AG10803 (cell line): ENCODE results near the gene MTRFR.

Experiments used
- DNase-seq: peaks from one replicate; pipeline ENCODE4 v3.0.0; 2010; ENCODE audit warnings: low read depth
- H3K4me3 ChIP-seq: 2 replicates; pipeline ENCODE4 v1.5.1; 2011; ENCODE audit warnings: mild to moderate bottlenecking, low read length, control low read depth
- CTCF ChIP-seq: conservative IDR thresholded peaks from 2 replicates; pipeline ENCODE4 v1.5.1; 2011; ENCODE audit warnings: mild to moderate bottlenecking, low read length, control low read depth, inconsistent platforms

The MTRFR gene

GRCh38 chr12:123267991-123268843 is 35.0 kb downstream of the MTRFR start:
- DNase-seq: peak; percentile 13
- no peak for TF ChIP-seq CTCF
- H3K4me3 ChIP-seq: no peak overlapping the region; the same call in none of the 2 replicates

- DNase-seq: no peak
- no peak for TF ChIP-seq CTCF
- peak overlapping the region; percentile 71 for H3K4me3 ChIP-seq
Measured at GRCh38 chr12:123268850-123269249, 35.6 kb downstream of the MTRFR start.

- H3K4me3 ChIP-seq: peak overlapping the region; percentile 71
- DNase-seq: peak; percentile 71
- TF ChIP-seq CTCF: no peak
Measured at GRCh38 chr12:123269395-123269892, 36.2 kb downstream of the MTRFR start.

- DNase-seq: no peak
- TF ChIP-seq CTCF: no peak
Measured at GRCh38 chr12:123269896-123270213, 36.6 kb downstream of the MTRFR start.

GRCh38 chr12:123270214-123271000 is 37.2 kb downstream of the MTRFR start:
- DNase-seq: peak; percentile 58
- no peak for TF ChIP-seq CTCF
- H3K4me3 ChIP-seq: peak overlapping the region; percentile 71

More at GRCh38 chr12:123269896-123270213, 36.6 kb downstream of the MTRFR start:
- peak overlapping the region; percentile 71 for H3K4me3 ChIP-seq

- TF ChIP-seq CTCF: peak; percentile 35
- peak overlapping the region; percentile 71 for H3K4me3 ChIP-seq
- DNase-seq: peak; percentile 55
Measured at GRCh38 chr12:123271001-123271668, 37.9 kb downstream of the MTRFR start.
